ENCODE data around the gene SLC39A3. TPM values are rescaled to one million over a fixed set of nuclear protein-coding genes. Genes with fewer than 3 reads are reported as not detected.

Gene SLC39A3
- total RNA-seq, 1 experiment from 2014 or later: 28.2 TPM

DNA sequence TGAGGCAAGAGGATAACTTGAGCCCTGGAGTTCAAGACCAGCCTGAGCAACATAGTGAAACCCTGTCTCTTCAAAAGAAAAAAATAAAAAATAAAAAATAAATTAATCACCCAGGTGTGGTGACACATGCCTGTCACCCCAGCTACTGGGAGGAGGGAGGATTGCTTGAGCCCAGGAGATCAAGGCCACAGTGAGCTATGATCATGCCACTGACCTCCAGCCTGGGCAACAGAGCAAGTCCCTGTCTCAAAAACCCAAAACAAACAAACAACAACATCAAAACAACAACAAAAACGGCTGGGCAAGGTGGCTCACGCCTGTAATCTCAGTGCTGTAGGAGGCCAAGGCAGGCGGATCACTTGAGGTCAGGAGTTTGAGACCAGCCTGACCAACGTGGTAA is 4.3 kb upstream of the SLC39A3 start:
- CTCF ChIA-PET: interaction anchor here (0.6 kb wide), 1 partner anchor 40 kb away, joined by 3 read pairs; no protein-coding TSS in a partner anchor
- no peaks in the 10 kb centered on the region for H3K4me1 Mint-ChIP-seq (ENCODE audit: low read depth, unreplicated experiment)
- no peak overlapping the region for H3K4me3 Mint-ChIP-seq (ENCODE audit: low read depth, unreplicated experiment)
- intact Hi-C loops (cut with micrococcal nuclease; ENCODE audit: unreplicated experiment): no loop called here
- H3K27ac Mint-ChIP-seq (ENCODE audit: unreplicated experiment): no peak overlapping the region
- BruUV-seq (replicated peaks): no TSS peak
- peaks cover 46% of the 10 kb centered on the region for H3K27me3 Mint-ChIP-seq (ENCODE audit: unreplicated experiment)
- no peaks in the 10 kb centered on the region for H3K9me3 Mint-ChIP-seq (ENCODE audit: low read depth, unreplicated experiment)
- peaks cover 13% of the 10 kb centered on the region for H3K36me3 Mint-ChIP-seq (ENCODE audit: insufficient read depth, unreplicated experiment)
- no peak for DNase-seq
- TF ChIP-seq, protein P1, sequence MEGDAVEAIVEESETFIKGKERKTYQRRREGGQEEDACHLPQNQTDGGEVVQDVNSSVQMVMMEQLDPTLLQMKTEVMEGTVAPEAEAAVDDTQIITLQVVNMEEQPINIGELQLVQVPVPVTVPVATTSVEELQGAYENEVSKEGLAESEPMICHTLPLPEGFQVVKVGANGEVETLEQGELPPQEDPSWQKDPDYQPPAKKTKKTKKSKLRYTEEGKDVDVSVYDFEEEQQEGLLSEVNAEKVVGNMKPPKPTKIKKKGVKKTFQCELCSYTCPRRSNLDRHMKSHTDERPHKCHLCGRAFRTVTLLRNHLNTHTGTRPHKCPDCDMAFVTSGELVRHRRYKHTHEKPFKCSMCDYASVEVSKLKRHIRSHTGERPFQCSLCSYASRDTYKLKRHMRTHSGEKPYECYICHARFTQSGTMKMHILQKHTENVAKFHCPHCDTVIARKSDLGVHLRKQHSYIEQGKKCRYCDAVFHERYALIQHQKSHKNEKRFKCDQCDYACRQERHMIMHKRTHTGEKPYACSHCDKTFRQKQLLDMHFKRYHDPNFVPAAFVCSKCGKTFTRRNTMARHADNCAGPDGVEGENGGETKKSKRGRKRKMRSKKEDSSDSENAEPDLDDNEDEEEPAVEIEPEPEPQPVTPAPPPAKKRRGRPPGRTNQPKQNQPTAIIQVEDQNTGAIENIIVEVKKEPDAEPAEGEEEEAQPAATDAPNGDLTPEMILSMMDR (IDR thresholded peaks at IDR 0.05; ENCODE audit: unreplicated experiment): no peak

DNA sequence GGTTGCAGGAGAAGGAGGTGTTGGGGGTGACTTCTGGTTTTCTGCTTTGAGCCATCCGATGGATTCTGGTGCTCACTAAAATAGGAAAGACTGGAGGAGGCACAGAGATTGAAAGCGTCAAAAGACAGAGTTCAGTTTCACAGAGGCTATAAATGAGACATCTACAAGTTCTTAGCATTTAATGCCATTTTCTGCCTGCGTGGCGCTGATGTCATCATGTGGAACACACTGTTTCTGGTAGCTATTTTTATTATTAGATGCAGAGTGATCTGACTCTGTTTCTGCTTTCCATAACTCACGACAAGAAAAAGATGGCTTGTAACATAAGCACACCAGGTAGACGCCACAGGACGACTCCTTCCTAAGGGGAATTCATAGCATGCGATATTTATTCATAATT is 3.3 kb upstream of the SLC39A3 start:
- no peak overlapping the region for H3K27ac Mint-ChIP-seq (ENCODE audit: unreplicated experiment)
- intact Hi-C loops (cut with micrococcal nuclease; ENCODE audit: unreplicated experiment): no loop called here
- H3K4me1 Mint-ChIP-seq (ENCODE audit: low read depth, unreplicated experiment): no peaks in the 10 kb centered on the region
- no peak overlapping the region for H3K4me3 Mint-ChIP-seq (ENCODE audit: low read depth, unreplicated experiment)
- H3K27me3 Mint-ChIP-seq (ENCODE audit: unreplicated experiment): peaks cover 46% of the 10 kb centered on the region
- no peaks in the 10 kb centered on the region for H3K9me3 Mint-ChIP-seq (ENCODE audit: low read depth, unreplicated experiment)
- TF ChIP-seq, protein P1 (IDR thresholded peaks at IDR 0.05; ENCODE audit: unreplicated experiment): no peak
- no TSS peak for BruUV-seq (replicated peaks)
- CTCF ChIA-PET: no interaction called here
- H3K36me3 Mint-ChIP-seq (ENCODE audit: insufficient read depth, unreplicated experiment): peaks cover 15% of the 10 kb centered on the region
- DNase-seq: no peak

DNA sequence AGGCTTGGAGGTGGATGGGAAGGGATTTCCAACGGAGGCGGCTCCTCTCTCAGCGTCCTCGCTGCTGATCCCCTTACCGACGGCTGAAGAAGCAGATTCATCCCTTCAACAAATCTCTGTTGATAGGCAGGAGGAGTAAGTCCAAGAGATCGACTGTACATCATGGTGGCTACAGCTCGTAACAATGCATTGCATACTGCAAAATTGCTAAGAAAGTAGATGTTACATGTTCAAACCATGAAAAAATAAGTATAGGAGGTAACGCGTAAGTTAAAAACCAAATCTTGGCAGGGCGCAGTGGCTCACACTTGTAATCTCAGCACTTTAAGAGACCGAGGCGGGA is 468 bp upstream of the SLC39A3 start:
- DNase-seq: no peak
- TF ChIP-seq, protein P1 (IDR thresholded peaks at IDR 0.05; ENCODE audit: unreplicated experiment): no peak
- Mint-ChIP-seq H3K27ac (ENCODE audit: unreplicated experiment) (no peak overlapping the region), H3K4me3 (ENCODE audit: low read depth, unreplicated experiment) (peak overlapping the region; percentile 72), H3K9me3 (ENCODE audit: low read depth, unreplicated experiment) (no peaks in the 10 kb centered on the region), H3K4me1 (ENCODE audit: low read depth, unreplicated experiment) (no peaks in the 10 kb centered on the region), H3K36me3 (ENCODE audit: insufficient read depth, unreplicated experiment) (peaks cover 15% of the 10 kb centered on the region), H3K27me3 (ENCODE audit: unreplicated experiment) (peaks cover 45% of the 10 kb centered on the region)
- CTCF ChIA-PET: no interaction called here
- intact Hi-C loops (cut with micrococcal nuclease; ENCODE audit: unreplicated experiment): no loop called here
- no TSS peak for BruUV-seq (replicated peaks)

DNA sequence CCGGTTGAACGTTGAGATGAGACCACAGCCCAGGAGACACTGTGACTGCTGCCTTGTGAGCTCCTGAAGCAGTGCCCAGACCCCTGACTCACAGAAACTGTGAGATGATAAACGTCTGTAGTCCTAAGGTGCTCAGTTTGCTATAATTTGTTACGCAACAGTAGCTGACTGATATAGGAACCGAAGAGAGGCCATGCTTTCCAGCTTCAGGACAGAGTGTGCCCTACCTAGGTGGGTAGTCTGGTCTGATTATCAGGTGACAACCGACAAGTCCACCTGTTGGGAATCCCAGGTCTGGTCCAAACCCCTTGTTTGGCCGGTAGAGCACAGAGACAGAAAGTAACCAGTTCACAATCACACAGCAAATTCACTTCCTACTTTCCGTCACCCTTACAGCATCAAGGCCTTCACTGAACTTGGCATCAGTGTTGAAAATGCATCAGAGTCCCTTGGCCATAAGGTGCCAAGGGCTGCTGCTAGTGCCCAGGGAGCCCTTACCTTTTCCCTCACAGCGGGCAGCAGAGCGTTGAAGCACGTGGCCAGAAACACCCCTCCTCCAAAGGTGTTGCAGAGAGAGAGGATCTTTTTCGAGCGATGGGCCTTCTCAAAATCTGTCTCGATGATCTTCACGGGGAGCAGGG is 3.1 kb downstream of the SLC39A3 start:
- BruUV-seq (replicated peaks): no TSS peak
- Mint-ChIP-seq H3K36me3 (ENCODE audit: insufficient read depth, unreplicated experiment) (peaks cover 15% of the 10 kb centered on the region), H3K4me3 (ENCODE audit: low read depth, unreplicated experiment) (no peak overlapping the region), H3K4me1 (ENCODE audit: low read depth, unreplicated experiment) (no peaks in the 10 kb centered on the region), H3K27ac (ENCODE audit: unreplicated experiment) (no peak overlapping the region), H3K9me3 (ENCODE audit: low read depth, unreplicated experiment) (no peaks in the 10 kb centered on the region), H3K27me3 (ENCODE audit: unreplicated experiment) (peaks cover 9% of the 10 kb centered on the region)
- intact Hi-C loops (cut with micrococcal nuclease; ENCODE audit: unreplicated experiment): no loop called here
- no peak for DNase-seq
- TF ChIP-seq, protein P1 (IDR thresholded peaks at IDR 0.05; ENCODE audit: unreplicated experiment): no peak
- CTCF ChIA-PET: interaction anchor here (0.6 kb wide), 1 partner anchor 511 kb away, joined by 3 read pairs; no protein-coding TSS in a partner anchor
